Vagina (tissue), 2 donors: ENCODE measurements around the gene KRT9. TPM values are rescaled to one million over a fixed set of nuclear protein-coding genes. Genes with fewer than 3 reads are reported as not detected.
A peak's percentile ranks its signal among the peaks of the same experiment; 100 is the strongest.

Experiments used
- DNase-seq, 2 donors: peaks; one replicate each; pipeline ENCODE4 v3.0.0-alpha.2; 2017; ENCODE audit errors: extremely low spot score in 2 of 2
- H3K27ac ChIP-seq: fragments of 200-600 bp; sonication (generic); one replicate; pipeline ENCODE4 v1.5.1; 2019
- H3K27me3 ChIP-seq: fragments of 200-600 bp; sonication (generic); one replicate; pipeline ENCODE4 v1.5.1; 2019
- H3K36me3 ChIP-seq, 2 donors: fragments of 200-600 bp; sonication (generic); one replicate each; pipeline ENCODE4 v1.5.1; 2017 to 2019
- H3K4me1 ChIP-seq: fragments of 200-600 bp; sonication (generic); one replicate; pipeline ENCODE4 v1.5.1; 2019
- H3K4me3 ChIP-seq, 2 donors: fragments of 200-600 bp; sonication (generic); 1 replicate in 1 of 2; 2 replicates in 1 of 2; pipeline ENCODE4 v1.5.1; 2016 to 2019
- H3K9me3 ChIP-seq: fragments of 200-600 bp; sonication (generic); one replicate; pipeline ENCODE4 v1.5.1; 2019
- CTCF ChIP-seq, 3 experiments: fragments of 450-650 bp in 2 of 3; fragments of 200-600 bp in 1 of 3; sonication (generic) in 1 of 3; IDR thresholded peaks; one replicate each; pipeline ENCODE4 v1.5.1; 2017 to 2019; ENCODE audit warnings: antibody characterized with exemption in 3 of 3, mild to moderate bottlenecking in 2 of 3, moderate library complexity in 2 of 3
- POLR2A ChIP-seq, 2 donors: fragments of 450-650 bp; IDR thresholded peaks; one replicate each; pipeline ENCODE4 v1.6.1; 2017; ENCODE audit warnings: antibody characterized with exemption in 2 of 2, mild to moderate bottlenecking in 2 of 2, moderate library complexity in 2 of 2
- POLR2AphosphoS5 ChIP-seq, 2 donors: sonication (generic); formaldehyde crosslinking; IDR thresholded peaks; one replicate each; pipeline ENCODE4 v1.9.0; 2017; ENCODE audit warnings: antibody characterized with exemption in 2 of 2, mild to moderate bottlenecking in 2 of 2, low read depth in 1 of 2; ENCODE audit not compliant: insufficient read depth in 1 of 2
- intact Hi-C: fragments of 100-400 bp; cut with DNase I; formaldehyde crosslinking; loops from one replicate; pipeline ENCODE4 v1.15.1; 2023
- total RNA-seq: library from RNA; depleted of rRNA; stranded (reverse); fragments of >200 nt; gene quantifications from one replicate; pipeline ENCODE4 v1.2.3, GENCODE V29; 2016

KRT9 gene
- total RNA-seq, 1 donor from 2014 or later: not detected

GRCh38 chr17:41551365-41551764 lies 20.5 kb downstream of the KRT9 start:
- no peak for DNase-seq
- H3K4me3 ChIP-seq: no peak overlapping the region
- no peak overlapping the region for H3K27ac ChIP-seq
- H3K36me3 ChIP-seq: no peaks in the 10 kb centered on the region
- H3K4me1 ChIP-seq: peaks cover 37% of the 10 kb centered on the region
- H3K27me3 ChIP-seq: no peaks in the 10 kb centered on the region
- intact Hi-C loops: loop anchor here (10.0 kb wide), 1 partner anchor 637 kb away; no protein-coding TSS in a partner anchor
- TF ChIP-seq CTCF (IDR thresholded peaks at IDR 0.05) (no peak), POLR2AphosphoS5 (IDR thresholded peaks at IDR 0.05; ENCODE audit: insufficient read depth in 1 of 2, low read depth in 1 of 2) (no peak), POLR2A (IDR thresholded peaks at IDR 0.05) (no peak)
- H3K9me3 ChIP-seq: no peaks in the 10 kb centered on the region

- Histone ChIP-seq H3K4me1 (peaks cover 37% of the 10 kb centered on the region), H3K27ac (peak overlapping the region; percentile 92), H3K27me3 (no peaks in the 10 kb centered on the region), H3K9me3 (no peaks in the 10 kb centered on the region), H3K36me3 (no peaks in the 10 kb centered on the region), H3K4me3 (no peak overlapping the region)
- TF ChIP-seq CTCF (IDR thresholded peaks at IDR 0.05) (no peak), POLR2A (IDR thresholded peaks at IDR 0.05) (no peak), POLR2AphosphoS5 (IDR thresholded peaks at IDR 0.05; ENCODE audit: insufficient read depth in 1 of 2, low read depth in 1 of 2) (peak in 1 of 2 donors; percentile 44)
- intact Hi-C loops: loop anchor here (10.0 kb wide), 1 partner anchor 635 kb away; no protein-coding TSS in a partner anchor
- DNase-seq: peak in 1 of 2 donors; percentile 92
These were observed 22.2 kb downstream of the KRT9 start for GRCh38 chr17:41549596-41550039.

- Histone ChIP-seq H3K27me3 (no peaks in the 10 kb centered on the region), H3K27ac (peak overlapping the region; percentile 92), H3K9me3 (no peaks in the 10 kb centered on the region), H3K4me1 (peaks cover 37% of the 10 kb centered on the region), H3K36me3 (no peaks in the 10 kb centered on the region), H3K4me3 (peak overlapping the region; percentile 11 to 22)
- TF ChIP-seq POLR2AphosphoS5 (IDR thresholded peaks at IDR 0.05; ENCODE audit: insufficient read depth in 1 of 2, low read depth in 1 of 2): peak; percentile 60 to 69
- TF ChIP-seq CTCF (IDR thresholded peaks at IDR 0.05): peak; percentile 74 to 81 (median 76)
- TF ChIP-seq POLR2A (IDR thresholded peaks at IDR 0.05): no peak
- intact Hi-C loops: loop anchor here (1.0 kb wide), 1 partner anchor 102 kb away; no protein-coding TSS in a partner anchor
- DNase-seq: no peak
These were observed 22.8 kb downstream of the KRT9 start for GRCh38 chr17:41548844-41549595.

- peak overlapping the region; percentile 92 for H3K27ac ChIP-seq
- H3K4me1 ChIP-seq: peaks cover 37% of the 10 kb centered on the region
- H3K9me3 ChIP-seq: no peaks in the 10 kb centered on the region
- no peaks in the 10 kb centered on the region for H3K36me3 ChIP-seq
- peak in 1 of 2 donors; percentile 91 for DNase-seq
- TF ChIP-seq CTCF (IDR thresholded peaks at IDR 0.05) (no peak), POLR2AphosphoS5 (IDR thresholded peaks at IDR 0.05; ENCODE audit: insufficient read depth in 1 of 2, low read depth in 1 of 2) (peak; percentile 41 to 54), POLR2A (IDR thresholded peaks at IDR 0.05) (no peak)
- no peaks in the 10 kb centered on the region for H3K27me3 ChIP-seq
- H3K4me3 ChIP-seq: peak overlapping the region; percentile 11 to 22
- intact Hi-C loops: loop anchor here (1.0 kb wide), 1 partner anchor 103 kb away; no protein-coding TSS in a partner anchor
These were observed 23.7 kb downstream of the KRT9 start for GRCh38 chr17:41547921-41548843.
